HG03457 (cell line): Measurements from ENCODE around the gene GNB1L.

ENCODE experiments used
- ATAC-seq: cut with Tn5 transposase; IDR thresholded peaks from one replicate; pipeline ENCODE4 v1.9.1; 2021; ENCODE audit warnings: moderate number of reproducible peaks; ENCODE audit not compliant: unreplicated experiment

Gene GNB1L

DNA sequence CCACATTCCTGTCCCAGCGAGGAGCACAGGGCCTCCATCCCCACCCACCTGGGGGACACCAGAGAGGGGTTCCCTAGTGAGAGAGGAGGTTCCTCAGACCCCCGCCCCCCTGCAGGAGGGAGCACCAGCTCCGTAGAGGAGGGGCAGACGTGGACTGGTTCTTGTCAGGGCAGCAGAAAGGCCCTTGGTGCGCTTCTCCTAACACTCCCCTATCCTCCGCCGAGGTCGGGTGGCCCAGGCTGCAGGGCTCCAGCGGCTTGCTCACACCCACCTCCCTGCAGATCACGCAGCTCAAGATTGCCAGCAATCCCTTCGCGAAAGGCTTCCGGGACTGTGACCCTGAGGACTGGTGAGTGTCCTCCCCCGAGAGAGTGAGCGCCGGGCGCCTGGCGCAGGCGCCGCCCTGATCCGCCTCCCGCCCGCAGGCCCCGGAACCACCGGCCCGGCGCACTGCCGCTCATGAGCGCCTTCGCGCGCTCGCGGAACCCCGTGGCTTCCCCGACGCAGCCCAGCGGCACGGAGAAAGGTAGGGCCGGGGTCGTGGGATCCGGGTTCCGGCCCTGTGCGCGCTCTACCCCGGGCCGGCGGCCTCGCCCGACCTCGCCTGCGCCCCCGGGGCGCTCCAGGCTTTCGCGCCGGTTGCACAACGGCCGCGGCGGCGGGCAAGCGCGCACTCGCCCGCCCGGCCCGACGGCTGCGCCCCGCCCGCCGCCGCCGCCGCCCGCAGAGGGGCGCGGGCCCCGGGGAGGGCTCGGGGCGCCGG, 89.0 kb downstream of the GNB1L start:
- no peak for ATAC-seq

DNA sequence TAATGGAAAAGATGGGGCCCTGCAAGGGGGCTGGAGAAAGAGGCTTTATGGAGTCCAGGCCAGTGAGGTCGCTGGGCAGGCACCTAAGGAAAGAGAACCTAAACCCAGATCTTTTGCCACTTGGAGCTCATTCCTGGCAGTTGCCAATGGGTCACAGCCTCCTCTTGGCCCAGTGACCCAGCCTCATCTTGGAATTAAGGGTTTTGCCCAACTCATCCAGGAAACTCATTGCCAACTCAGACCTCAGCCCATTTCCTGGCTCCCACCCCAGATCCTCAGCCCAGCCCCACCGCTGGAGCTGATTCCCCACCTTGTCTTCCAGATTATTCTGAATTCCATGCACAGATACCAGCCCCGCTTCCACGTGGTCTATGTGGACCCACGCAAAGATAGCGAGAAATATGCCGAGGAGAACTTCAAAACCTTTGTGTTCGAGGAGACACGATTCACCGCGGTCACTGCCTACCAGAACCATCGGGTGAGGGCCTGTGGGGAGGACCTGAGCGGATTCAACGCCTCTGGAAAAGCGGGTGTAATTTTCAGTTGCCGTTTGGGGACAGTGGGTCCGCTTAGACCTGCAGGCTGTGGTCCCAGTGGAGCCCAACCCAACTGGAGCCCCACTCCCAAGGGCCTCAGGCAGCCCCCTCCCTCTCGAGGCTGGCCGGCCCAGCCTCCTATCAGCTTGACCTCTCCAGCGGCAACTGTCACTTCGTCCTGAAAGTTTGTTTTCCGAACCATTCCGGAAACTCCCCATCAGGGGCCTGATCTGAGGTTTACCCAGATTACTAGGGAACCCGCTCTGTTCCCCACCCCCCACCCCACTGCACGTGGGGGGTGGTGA, 89.8 kb downstream of the GNB1L start:
- no peak for ATAC-seq

GRCh38 chr22:19764299-19764593, 90.4 kb downstream of the GNB1L start:
- no peak for ATAC-seq

GRCh38 chr22:19763458-19764298, 91.0 kb downstream of the GNB1L start:
- ATAC-seq = no peak

- no peak for ATAC-seq
Observed at GRCh38 chr22:19762568-19763457, 91.9 kb downstream of the GNB1L start.

- ATAC-seq = no peak
Observed at GRCh38 chr22:19761725-19762567, 92.7 kb downstream of the GNB1L start.

- no peak for ATAC-seq
Observed at GRCh38 chr22:19760951-19761724, 93.5 kb downstream of the GNB1L start.

DNA sequence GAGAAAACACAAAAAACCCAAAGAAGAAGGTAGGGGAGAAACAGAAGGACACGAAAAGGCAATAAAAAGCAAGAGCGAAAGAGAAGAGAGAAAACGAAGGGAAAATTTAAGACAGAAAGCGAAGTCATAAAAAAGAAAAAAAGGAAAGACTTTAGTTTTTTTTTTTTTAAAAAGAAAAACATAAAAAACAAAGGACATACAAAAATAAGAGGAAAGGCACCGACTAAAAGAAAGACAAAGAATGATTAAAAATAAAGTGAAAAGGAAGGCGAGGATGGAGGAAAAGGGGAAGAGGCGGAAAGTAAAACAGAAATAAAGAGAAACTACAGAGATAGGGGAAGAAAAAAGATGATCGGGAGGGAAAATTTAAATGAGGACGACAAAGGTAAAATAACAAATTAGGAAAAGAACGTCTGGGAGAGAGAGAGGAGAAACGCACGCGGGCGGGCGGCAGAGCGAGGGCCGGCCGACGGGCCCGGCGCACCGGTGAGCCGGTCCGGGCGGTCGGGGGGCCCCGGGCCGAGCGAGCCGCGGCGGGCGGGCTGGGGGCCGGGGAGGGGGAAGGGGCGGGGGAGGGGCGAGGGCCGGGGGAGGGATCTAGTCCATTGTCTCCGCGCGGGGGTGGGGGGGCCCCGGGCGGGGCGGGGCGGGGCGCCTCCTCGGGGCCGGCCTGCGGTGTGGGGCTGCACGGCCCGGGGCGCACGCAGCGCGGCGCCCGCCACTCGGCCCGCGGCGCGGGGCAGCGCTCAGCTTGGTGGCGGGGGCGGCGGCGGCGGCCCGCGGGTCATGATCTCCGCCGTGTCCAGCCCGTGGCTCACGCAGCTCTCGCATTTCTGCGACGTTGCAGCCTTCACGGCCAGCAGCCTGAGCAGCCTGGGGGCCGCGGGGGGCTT, 94.4 kb downstream of the GNB1L start, which contains the start of gene TBX1:
TBX1 (plus strand) TSS at position 721 of the 893 bp plus-strand sequence; CDS start at position 787, 66 bp downstream.
- no peak for ATAC-seq

GRCh38 chr22:19759427-19760057, 95.1 kb downstream of the GNB1L start:
- no peak for ATAC-seq

DNA sequence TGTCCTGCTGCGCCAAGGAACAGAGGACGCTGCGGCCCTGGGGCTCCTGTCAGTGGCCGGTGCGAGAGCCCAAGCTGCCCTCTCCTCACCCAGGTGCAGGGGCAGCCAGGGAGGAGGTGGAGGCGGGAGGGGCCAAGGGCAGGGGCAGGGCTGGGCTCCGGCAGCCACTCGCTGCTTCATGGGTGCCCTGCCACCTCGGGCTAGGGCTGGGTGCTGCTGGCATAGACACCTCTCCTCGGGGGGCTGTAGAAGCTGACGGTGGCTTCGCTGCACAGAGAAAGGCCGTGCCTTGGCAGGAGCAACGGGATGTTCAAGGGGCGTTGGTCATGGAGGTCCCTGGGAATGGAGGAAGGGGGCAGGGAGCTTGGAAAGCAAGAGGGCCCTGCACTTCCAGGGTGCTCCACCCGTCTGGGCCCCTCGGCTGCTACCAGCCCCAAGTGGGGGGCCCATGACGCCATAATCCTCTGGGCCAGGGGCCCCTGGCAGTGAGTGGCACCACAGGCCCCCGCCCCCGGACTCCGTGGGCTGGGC, 95.7 kb downstream of the GNB1L start:
- no peak for ATAC-seq

GRCh38 chr22:19757985-19758895, 96.4 kb downstream of the GNB1L start:
- ATAC-seq = no peak

DNA sequence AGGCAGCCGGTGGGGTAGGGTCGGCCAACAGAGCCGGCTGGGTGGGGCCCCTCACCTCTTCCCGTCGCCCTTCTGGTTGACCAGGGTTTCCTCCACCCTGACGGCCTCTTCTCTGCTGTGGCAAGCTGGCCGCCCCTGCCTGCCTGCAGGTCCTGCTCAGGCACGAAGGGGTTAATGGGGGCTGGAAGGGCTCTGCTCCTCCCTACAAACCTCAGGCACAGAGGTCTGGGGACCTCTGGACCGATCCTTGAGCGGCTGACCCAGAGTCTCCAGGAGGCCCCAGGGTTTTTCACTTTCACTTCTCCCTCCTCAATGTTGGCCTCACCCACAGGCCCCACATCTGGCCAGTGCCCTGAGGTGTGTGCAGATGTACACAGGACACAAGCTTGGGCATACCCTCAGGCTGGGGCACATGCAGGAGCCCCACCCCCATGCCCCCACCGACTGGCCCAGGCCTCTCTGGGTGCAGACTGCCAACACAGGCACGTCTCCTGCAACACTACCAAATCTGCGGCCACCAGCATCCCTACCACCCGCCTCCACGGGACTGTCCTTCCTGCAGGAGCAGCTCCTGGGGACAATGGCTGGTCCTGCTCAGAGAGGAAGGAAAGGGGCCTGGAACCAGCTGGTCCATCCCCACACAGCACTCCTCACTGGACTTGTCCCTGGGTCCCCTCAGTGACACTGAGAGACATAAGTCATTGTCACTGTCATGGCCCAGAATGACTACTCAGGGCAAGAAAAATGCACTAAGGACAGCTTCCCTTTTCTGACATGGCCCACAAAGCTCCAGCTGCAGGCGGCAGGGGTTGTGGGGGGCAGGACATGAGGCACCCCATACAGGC, 97.3 kb downstream of the GNB1L start:
- ATAC-seq = no peak

DNA sequence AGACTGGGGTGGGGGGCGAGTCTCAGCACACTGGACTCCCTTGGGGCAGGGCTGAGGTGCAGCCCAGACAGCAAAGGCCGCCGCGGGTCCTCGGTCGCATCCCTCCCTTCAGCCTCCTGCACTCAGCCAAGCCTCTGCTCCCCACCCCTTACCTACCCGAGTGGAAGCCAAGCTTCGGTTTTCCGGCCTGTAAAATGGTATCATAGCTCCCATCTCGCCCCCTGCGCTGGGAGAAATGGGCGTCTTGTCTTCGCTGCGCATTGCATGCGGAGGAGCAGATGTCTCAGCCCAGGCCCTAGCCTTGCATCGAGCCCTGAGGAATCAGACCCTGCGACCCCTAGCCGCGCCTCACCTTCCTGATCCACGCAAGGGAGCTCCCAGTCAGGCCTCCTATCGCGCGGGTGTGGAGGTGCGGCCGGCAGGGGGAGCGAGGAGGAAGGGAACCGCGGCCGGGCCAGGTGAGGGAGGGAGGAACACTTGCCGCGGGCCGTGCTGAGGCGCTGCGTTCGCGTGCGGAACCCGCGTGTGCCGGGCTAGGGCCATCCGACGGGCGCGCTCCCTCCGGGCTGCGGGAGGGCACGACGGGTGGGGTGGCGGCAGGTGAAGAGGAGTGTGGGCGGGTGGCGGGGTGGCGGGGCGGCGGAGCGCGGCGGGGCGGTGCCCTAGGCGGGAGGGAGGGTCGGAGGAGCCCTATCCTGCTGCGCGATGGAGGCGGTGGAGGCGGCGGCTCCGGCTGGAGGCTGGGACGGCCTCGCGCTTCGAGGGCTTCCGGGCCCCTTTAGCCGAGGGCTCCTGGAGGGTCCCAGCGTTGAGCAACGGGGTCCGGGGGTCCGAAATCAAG, 98.2 kb downstream of the GNB1L start:
- ATAC-seq = no peak

- no peak for ATAC-seq
Observed at GRCh38 chr22:19755722-19756287, 98.9 kb downstream of the GNB1L start.
